Lung (tissue), 12 donors: ENCODE measurements around the gene KIF25. TPM values are rescaled to one million over a fixed set of nuclear protein-coding genes. Genes with fewer than 3 reads are reported as not detected.

ENCODE experiments used
- ATAC-seq: fragments of 200-7000 bp; cut with Tn5 transposase; one replicate; pipeline ENCODE4 v1.9.1; 2020; ENCODE audit warnings: moderate number of reproducible peaks; ENCODE audit not compliant: insufficient read depth, low FRiP score
- DNase-seq, 3 donors: peaks; one replicate each; pipeline ENCODE4 v3.0.0-alpha.2; 2013 to 2017
- H3K27ac ChIP-seq, 2 donors: one replicate each; pipeline ENCODE4 v1.5.1; 2013; ENCODE audit warnings: mild to moderate bottlenecking in 2 of 2, moderate library complexity in 2 of 2, control low read depth in 1 of 2, inconsistent platforms in 1 of 2, low read depth in 1 of 2, low read length in 1 of 2
- H3K27me3 ChIP-seq, 3 donors: one replicate each; pipeline ENCODE4 v1.5.1; 2013; ENCODE audit warnings: low read length in 2 of 3; ENCODE audit not compliant: control insufficient read depth in 3 of 3, insufficient read depth in 3 of 3
- H3K36me3 ChIP-seq, 4 donors: one replicate each; pipeline ENCODE4 v1.5.1; 2013; ENCODE audit warnings: low read length in 4 of 4, mild to moderate bottlenecking in 1 of 4, moderate library complexity in 1 of 4; ENCODE audit not compliant: control insufficient read depth in 4 of 4, insufficient read depth in 4 of 4
- H3K4me1 ChIP-seq, 5 donors: one replicate each; pipeline ENCODE4 v1.5.1; 2013; ENCODE audit warnings: low read length in 5 of 5, mild to moderate bottlenecking in 2 of 5, moderate library complexity in 1 of 5; ENCODE audit not compliant: control insufficient read depth in 5 of 5, insufficient read depth in 5 of 5
- H3K4me3 ChIP-seq: one replicate; pipeline ENCODE4 v1.5.1; 2013; ENCODE audit warnings: mild to moderate bottlenecking, control low read depth, moderate library complexity
- H3K9ac ChIP-seq, 2 donors: one replicate each; pipeline ENCODE4 v1.5.1; 2013; ENCODE audit warnings: low read length in 2 of 2, control low read depth in 1 of 2; ENCODE audit not compliant: insufficient read depth in 1 of 2
- H3K9me3 ChIP-seq, 4 donors: one replicate each; pipeline ENCODE4 v1.5.1; 2013; ENCODE audit warnings: low read length in 3 of 4, mild to moderate bottlenecking in 1 of 4, moderate library complexity in 1 of 4; ENCODE audit not compliant: control insufficient read depth in 4 of 4, insufficient read depth in 3 of 4
- CTCF ChIP-seq: IDR thresholded peaks from 2 replicates; pipeline ENCODE4 v1.5.1; 2012; ENCODE audit warnings: mild to moderate bottlenecking; ENCODE audit errors: control extremely low read depth, extremely low read depth
- WGBS, 2 donors: extraction: QIAGEN DNeasy Blood & Tissue Kit; methylation state at CpG; one replicate each; pipeline ENCODE4 v1.1.7; 2013; 5-methylcytosine and 5-hydroxymethylcytosine counted together
- polyA plus RNA-seq, 2 donors: library from polyadenylated mRNA; stranded (reverse); fragments of 200-250 nt; gene quantifications; one replicate each; pipeline ENCODE4 v1.2.1, GENCODE V29; 2013
- total RNA-seq, 2 donors: library from RNA; depleted of rRNA in 1 of 2; stranded (reverse); fragments of >200 nt in 1 of 2; gene quantifications; one replicate each; pipeline ENCODE4 v1.2.1, GENCODE V29; 2014 to 2021
- donor health status: control.
- donor health status: control.
- donor health status: Bipolar disorder and iron deficiency.
- donor health status: healthy.
- donor health status: DM: yes; HTN: yes; CAD: no.

KIF25 gene
- total and polyA plus RNA-seq, 4 donors, result 0.24 to 5.3 (median 0.53) TPM

DNA sequence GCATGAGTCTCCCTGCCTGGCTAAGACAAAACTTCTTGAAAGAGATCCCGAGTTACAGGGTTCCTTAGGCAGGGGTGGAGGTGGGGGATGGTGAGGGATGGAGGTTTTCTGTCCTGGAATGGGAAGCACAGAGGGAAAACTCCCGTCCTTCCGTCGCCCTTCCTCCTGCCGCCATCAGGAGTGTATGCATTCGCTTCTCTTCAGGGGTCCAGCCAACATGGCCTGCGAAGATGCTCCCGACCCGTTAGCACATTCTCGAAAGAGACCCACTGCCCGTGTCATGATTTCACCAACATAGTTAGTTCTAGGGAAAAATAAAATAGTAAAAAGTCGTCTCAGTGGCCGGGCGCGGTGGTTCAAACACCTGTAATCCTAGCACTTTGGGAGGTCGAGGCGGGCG lies 37.1 kb downstream of the KIF25 start:
- H3K4me3 ChIP-seq, result no peak overlapping the region
- 94 to 97% methylated on average over 18 of the region's 18 CpGs for WGBS, 2 donors
- no peaks in the 10 kb centered on the region for H3K27me3 ChIP-seq
- no peak for DNase-seq
- no peak for ATAC-seq
- no peak for TF ChIP-seq CTCF
- H3K27ac ChIP-seq, result peak overlapping the region; percentile 71 to 75
- H3K4me1 ChIP-seq, result peaks cover 5 to 46% (median 22%) of the 10 kb centered on the region in 5 donors
- no peak overlapping the region for H3K9ac ChIP-seq
- H3K9me3 ChIP-seq, result peaks cover 0 to 12% (median 3%) of the 10 kb centered on the region in 4 donors
- H3K36me3 ChIP-seq, result peaks cover 0 to 23% (median 7%) of the 10 kb centered on the region in 4 donors

DNA sequence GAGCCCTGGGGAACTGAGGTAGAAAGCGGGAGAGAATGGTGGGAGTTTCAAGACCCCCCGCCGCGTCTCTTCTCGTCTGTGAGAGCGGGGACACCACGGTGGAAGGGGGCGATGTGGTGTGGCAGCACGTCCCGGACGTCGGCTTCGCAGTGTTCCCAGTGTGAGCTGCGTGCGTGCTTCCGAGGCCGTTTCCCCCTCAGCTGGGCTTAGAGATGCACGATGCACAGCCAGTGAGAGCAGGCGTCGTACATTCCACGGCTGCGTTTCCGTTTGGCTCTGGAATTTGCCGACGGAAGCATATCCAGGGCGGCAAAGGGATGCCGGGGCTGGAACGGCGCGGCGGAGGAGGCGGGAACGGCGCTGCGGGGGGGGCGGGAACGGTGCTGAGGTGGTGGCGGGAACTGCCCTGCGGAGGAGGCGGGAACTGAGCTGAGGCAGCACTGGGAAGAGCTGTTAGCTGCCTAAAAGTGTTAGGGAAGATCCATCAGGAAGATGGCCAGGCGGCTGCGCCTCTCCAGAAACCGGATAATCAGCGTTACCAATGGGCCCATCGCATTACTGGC lies 37.7 kb downstream of the KIF25 start:
- Histone ChIP-seq H3K36me3 (peaks cover 0 to 29% (median 10%) of the 10 kb centered on the region in 4 donors), H3K27me3 (no peaks in the 10 kb centered on the region), H3K4me3 (peak overlapping the region; percentile 16), H3K9me3 (peaks cover 0 to 15% (median 8%) of the 10 kb centered on the region in 4 donors), H3K9ac (peak overlapping the region in 1 of 2 donors; percentile 75), H3K4me1 (peaks cover 5 to 40% (median 17%) of the 10 kb centered on the region in 5 donors), H3K27ac (peak overlapping the region; percentile 71 to 86)
- no peak for TF ChIP-seq CTCF
- ATAC-seq, result peak; percentile 52
- DNase-seq, result peak; percentile 90 to 95 (median 92)
- WGBS, 2 donors, result 13 to 21% methylated on average over 39 to 45 of the region's 45 CpGs

- TF ChIP-seq CTCF, result no peak
- H3K27ac ChIP-seq, result peak overlapping the region; percentile 64 to 86
- WGBS, 2 donors, result 9 to 21% methylated on average over 29 of the region's 29 CpGs
- peak; percentile 23 for ATAC-seq
- H3K9me3 ChIP-seq, result peaks cover 0 to 15% (median 12%) of the 10 kb centered on the region in 4 donors
- H3K36me3 ChIP-seq, result peaks cover 0 to 35% (median 14%) of the 10 kb centered on the region in 4 donors
- H3K4me1 ChIP-seq, result peaks cover under 1 to 34% (median 13%) of the 10 kb centered on the region in 5 donors
- peak in 2 of 3 donors; percentile 55 to 58 for DNase-seq
- H3K27me3 ChIP-seq, result no peaks in the 10 kb centered on the region
- peak overlapping the region in 1 of 2 donors; percentile 75 for H3K9ac ChIP-seq
- peak overlapping the region; percentile 16 for H3K4me3 ChIP-seq
Measured at GRCh38 chr6:168035661-168036545, 38.4 kb downstream of the KIF25 start.
